ENCODE data around the gene GPSM3. TPM values are rescaled to one million over a fixed set of nuclear protein-coding genes. Genes with fewer than 3 reads are reported as not detected.

Gene GPSM3
- total and polyA plus RNA-seq, 2 of the 13 experiments (the other 11 are each of a cell fraction or from before 2014, with no cell fraction given), result 0.18 to 6.2 TPM

DNA sequence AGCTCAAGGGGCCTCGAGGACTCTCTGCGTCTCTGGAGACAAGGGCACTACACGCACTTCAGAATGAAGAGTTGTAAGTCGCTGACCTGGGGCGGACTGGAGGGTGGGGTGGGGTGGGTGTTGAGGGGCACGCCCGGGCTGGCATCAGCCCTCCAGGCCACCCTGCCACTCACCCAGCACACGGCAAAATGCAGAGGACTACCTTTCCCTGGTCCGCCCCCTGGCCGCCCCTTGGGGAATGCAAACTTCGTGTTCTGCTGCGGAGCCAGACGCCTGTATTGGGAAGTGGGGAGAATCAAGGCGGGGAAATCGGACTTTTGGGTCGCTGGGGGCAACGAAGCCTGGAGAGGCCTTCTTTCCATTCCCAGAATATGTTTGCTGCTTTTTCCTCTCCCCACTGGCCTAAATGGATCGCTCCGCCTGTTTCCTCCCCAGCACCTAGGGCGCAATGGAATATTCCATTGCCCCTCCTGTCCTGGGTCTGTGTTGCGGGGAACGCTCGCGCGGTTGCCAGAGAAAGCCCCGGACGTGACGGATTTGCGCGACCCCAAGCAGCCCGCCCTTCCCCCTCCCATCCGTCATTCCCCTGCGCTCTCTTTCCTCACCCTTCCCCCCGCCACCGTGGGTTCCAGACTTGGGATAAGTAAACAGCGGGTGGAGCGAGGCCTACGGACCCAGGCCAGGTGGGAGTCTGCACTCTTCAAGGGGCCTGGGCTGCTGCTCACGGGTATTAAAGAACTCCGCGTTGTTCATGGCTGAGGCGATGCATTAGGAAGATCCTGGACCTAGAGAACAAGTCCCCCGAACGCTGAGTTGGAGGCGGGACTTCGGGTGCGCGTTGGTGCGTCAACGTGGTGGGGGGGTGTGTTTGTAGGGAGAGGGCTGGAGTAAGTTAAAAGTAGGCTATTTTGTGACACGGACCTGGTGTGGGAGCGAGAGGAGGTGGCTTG, 38.6 kb downstream of the GPSM3 start, which contains the start of gene PPT2 (continued):
- TF ChIP-seq ZSCAN22 (CRISPR knock-in tag; IDR thresholded peaks at IDR 0.05), result peak; percentile 34; the same call in 1 of the 2 replicates
- TF ChIP-seq CBX5 (CRISPR knock-in tag; IDR thresholded peaks at IDR 0.05; ENCODE audit: borderline replicate concordance), result peak; percentile 41; the same call in 1 of the 2 replicates
- TF ChIP-seq ZNF354B (CRISPR knock-in tag; IDR thresholded peaks at IDR 0.05), result peak; percentile 87; the same call in 1 of the 2 replicates
- TF ChIP-seq GFI1 (CRISPR knock-in tag; IDR thresholded peaks at IDR 0.05; ENCODE audit: borderline replicate concordance), result no peak
- 0 out of 2 replicates have a peak, but pooled peaks have one; percentile 29 for TF ChIP-seq HNF4A (CRISPR knock-in tag; IDR thresholded peaks at IDR 0.05)
- peak; percentile 85 for TF ChIP-seq PHF20 (CRISPR knock-in tag; IDR thresholded peaks at IDR 0.05)
- TF ChIP-seq MAF1 (CRISPR knock-in tag; IDR thresholded peaks at IDR 0.05; ENCODE audit: borderline replicate concordance), result no peak
- TF ChIP-seq PRMT3 (CRISPR knock-in tag; IDR thresholded peaks at IDR 0.05; ENCODE audit: borderline replicate concordance, low read depth), result no peak
- TF ChIP-seq, protein P1, sequence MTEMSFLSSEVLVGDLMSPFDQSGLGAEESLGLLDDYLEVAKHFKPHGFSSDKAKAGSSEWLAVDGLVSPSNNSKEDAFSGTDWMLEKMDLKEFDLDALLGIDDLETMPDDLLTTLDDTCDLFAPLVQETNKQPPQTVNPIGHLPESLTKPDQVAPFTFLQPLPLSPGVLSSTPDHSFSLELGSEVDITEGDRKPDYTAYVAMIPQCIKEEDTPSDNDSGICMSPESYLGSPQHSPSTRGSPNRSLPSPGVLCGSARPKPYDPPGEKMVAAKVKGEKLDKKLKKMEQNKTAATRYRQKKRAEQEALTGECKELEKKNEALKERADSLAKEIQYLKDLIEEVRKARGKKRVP (CRISPR knock-in tag; IDR thresholded peaks at IDR 0.05), result peak in 1 of 2 experiments; percentile 12; a peak in 1 of 4 replicates
- TF ChIP-seq DNMT3B (CRISPR knock-in tag; conservative IDR thresholded peaks at IDR 0.05), result 0 out of 2 replicates have a peak, but pooled peaks have one; percentile 10
- TF ChIP-seq HOXD1 (CRISPR knock-in tag; IDR thresholded peaks at IDR 0.05), result peak; percentile 73
- no peak for TF ChIP-seq ATM (IDR thresholded peaks at IDR 0.05; ENCODE audit: borderline replicate concordance)
- TF ChIP-seq REPIN1 (CRISPR knock-in tag; IDR thresholded peaks at IDR 0.05; ENCODE audit: borderline replicate concordance, low read depth), result no peak
- TF ChIP-seq, protein P2, sequence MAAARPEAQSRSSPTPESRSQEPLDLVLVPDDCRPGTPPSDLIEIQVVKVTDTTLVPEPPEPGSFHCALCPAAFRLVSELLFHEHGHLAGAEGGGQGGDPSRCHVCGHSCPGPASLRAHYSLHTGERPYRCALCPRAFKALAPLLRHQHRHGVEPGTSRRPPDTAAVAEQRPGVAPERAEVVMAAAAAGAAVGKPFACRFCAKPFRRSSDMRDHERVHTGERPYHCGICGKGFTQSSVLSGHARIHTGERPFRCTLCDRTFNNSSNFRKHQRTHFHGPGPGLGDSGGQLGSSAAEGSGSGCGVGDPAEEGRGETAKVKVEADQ (CRISPR knock-in tag; IDR thresholded peaks at IDR 0.05; ENCODE audit: borderline replicate concordance), result peak; percentile 69; the same call in 1 of the 2 replicates
- 0 out of 2 replicates have a peak, but pooled peaks have one; percentile 23 for TF ChIP-seq HMG20A (CRISPR knock-in tag; IDR thresholded peaks at IDR 0.05; ENCODE audit: borderline replicate concordance)
- TF ChIP-seq PRPF4 (IDR thresholded peaks at IDR 0.05; ENCODE audit: low read depth, low read length, poor library complexity, severe bottlenecking), result peak; percentile 99
- TF ChIP-seq YY1 (IDR thresholded peaks at IDR 0.05; ENCODE audit: insufficient read depth, insufficient replicate concordance, low read depth, low read length), result peak; percentile 7
- no peak for TF ChIP-seq ZNF839 (CRISPR knock-in tag; IDR thresholded peaks at IDR 0.05; ENCODE audit: borderline replicate concordance)
- peak; percentile 36 for TF ChIP-seq TBL1XR1 (IDR thresholded peaks at IDR 0.05; ENCODE audit: borderline replicate concordance, low read length, partially characterized antibody)
- TF ChIP-seq ZNF883 (CRISPR knock-in tag; IDR thresholded peaks at IDR 0.05; ENCODE audit: not compliant biosample characterization), result peak; percentile 27
- 0 out of 2 replicates have a peak, but pooled peaks have one; percentile 20 for TF ChIP-seq ZNF235 (CRISPR knock-in tag; IDR thresholded peaks at IDR 0.05; ENCODE audit: borderline replicate concordance)
- peak; percentile 76 for TF ChIP-seq ZNF773 (CRISPR knock-in tag; IDR thresholded peaks at IDR 0.05; ENCODE audit: borderline replicate concordance)
- TF ChIP-seq, protein P3, sequence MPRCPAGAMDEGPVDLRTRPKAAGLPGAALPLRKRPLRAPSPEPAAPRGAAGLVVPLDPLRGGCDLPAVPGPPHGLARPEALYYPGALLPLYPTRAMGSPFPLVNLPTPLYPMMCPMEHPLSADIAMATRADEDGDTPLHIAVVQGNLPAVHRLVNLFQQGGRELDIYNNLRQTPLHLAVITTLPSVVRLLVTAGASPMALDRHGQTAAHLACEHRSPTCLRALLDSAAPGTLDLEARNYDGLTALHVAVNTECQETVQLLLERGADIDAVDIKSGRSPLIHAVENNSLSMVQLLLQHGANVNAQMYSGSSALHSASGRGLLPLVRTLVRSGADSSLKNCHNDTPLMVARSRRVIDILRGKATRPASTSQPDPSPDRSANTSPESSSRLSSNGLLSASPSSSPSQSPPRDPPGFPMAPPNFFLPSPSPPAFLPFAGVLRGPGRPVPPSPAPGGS (CRISPR knock-in tag; IDR thresholded peaks at IDR 0.05), result peak; percentile 52
- 0 out of 2 replicates have a peak, but pooled peaks have one; percentile 23 for TF ChIP-seq SMAD9 (CRISPR knock-in tag; IDR thresholded peaks at IDR 0.05)
